ENCODE data around the gene DSCAM.

DNA sequence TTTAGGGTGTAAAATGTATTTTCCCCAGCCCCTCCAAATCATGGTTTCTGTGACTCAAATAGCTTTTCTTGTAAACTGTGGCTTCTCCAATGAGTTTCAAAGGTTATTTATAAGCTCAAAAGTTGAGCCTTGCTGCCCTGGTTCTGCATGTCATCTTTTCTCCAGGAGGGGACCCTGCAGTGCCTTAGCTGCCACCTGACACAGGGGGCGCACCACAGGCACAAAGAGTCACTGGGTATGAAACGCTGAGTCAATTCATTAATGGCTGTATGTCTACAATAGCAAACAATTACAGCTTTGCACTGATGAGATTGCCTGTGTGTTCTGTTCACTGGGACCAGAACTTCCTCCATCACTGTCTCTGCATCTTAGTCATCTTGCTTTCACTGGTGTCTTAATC, 878.9 kb downstream of the DSCAM start:
- TF ChIP-seq, protein P1, sequence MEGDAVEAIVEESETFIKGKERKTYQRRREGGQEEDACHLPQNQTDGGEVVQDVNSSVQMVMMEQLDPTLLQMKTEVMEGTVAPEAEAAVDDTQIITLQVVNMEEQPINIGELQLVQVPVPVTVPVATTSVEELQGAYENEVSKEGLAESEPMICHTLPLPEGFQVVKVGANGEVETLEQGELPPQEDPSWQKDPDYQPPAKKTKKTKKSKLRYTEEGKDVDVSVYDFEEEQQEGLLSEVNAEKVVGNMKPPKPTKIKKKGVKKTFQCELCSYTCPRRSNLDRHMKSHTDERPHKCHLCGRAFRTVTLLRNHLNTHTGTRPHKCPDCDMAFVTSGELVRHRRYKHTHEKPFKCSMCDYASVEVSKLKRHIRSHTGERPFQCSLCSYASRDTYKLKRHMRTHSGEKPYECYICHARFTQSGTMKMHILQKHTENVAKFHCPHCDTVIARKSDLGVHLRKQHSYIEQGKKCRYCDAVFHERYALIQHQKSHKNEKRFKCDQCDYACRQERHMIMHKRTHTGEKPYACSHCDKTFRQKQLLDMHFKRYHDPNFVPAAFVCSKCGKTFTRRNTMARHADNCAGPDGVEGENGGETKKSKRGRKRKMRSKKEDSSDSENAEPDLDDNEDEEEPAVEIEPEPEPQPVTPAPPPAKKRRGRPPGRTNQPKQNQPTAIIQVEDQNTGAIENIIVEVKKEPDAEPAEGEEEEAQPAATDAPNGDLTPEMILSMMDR (IDR thresholded peaks at IDR 0.05): no peak
- no peak for TF ChIP-seq POLR2A (IDR thresholded peaks at IDR 0.05)
